ENCODE measurements around the gene LIPG. TPM values are rescaled to one million over a fixed set of nuclear protein-coding genes. Genes with fewer than 3 reads are reported as not detected.

The LIPG gene
- total and polyA plus RNA-seq, 9 of the 15 experiments (the other 6 are each of a cell fraction or from before 2014, with no cell fraction given): 0.76 to 1.8 (median 1.3) TPM

GRCh38 chr18:49547701-49548100, 14.2 kb upstream of the LIPG start:
- Histone ChIP-seq H3K4me1 (replicated peaks in 1 of 2; ENCODE audit: control insufficient read depth in 2 of 2, insufficient read depth in 2 of 2, low read length in 2 of 2) (no peaks in the 10 kb centered on the region), H3K9me3 (replicated peaks; ENCODE audit: control insufficient read depth, insufficient read depth, low read depth, low read length) (no peaks in the 10 kb centered on the region), H3K27me3 (ENCODE audit: control insufficient read depth in 2 of 2, insufficient read depth in 2 of 2, low read length in 2 of 2) (peaks cover 0 to 2% of the 10 kb centered on the region in 2 experiments; a peak in 1 of 5 replicates), H3K36me3 (ENCODE audit: control insufficient read depth, insufficient read depth, low read length) (no peaks in the 10 kb centered on the region), H3K79me2 (ENCODE audit: control insufficient read depth, insufficient read depth, low read length) (no peaks in the 10 kb centered on the region), H2AFZ (ENCODE audit: low read depth, low read length) (no peak overlapping the region), H3K9ac (ENCODE audit: insufficient read depth in 1 of 2, low read depth in 2 of 2, low read length in 2 of 2) (no peak overlapping the region), H3K4me3 (no peak overlapping the region), H4K20me1 (replicated peaks; ENCODE audit: control insufficient read depth, insufficient read depth, low read length) (no peaks in the 10 kb centered on the region), H3K4me2 (ENCODE audit: insufficient read depth, low read length) (no peak overlapping the region), H3K9me1 (ENCODE audit: control insufficient read depth, insufficient read depth, low read length) (no peaks in the 10 kb centered on the region), H3K27ac (ENCODE audit: extremely low read depth, low read depth, low read length) (no peak overlapping the region)
- intact Hi-C loops (cut with micrococcal nuclease) (no loop called here), in situ Hi-C loops (cut with MboI) (no loop called here)
- no TSS peak for BruUV-seq (replicated peaks)
- DNase-seq (ENCODE audit: extremely low read depth in 1 of 4, low spot score in 3 of 4): no peak
- no peak for FAIRE-seq
- no CpG with 5 or more reads among the region's 1 CpG for WGBS (ENCODE audit: insufficient coverage, low coverage, missing lambda C conversion rate)
- ATAC-seq: no peak
- TF ChIP-seq MEF2D (tag; conservative IDR thresholded peaks at IDR 0.05; ENCODE audit: low read depth) (no peak), FOXM1 (IDR thresholded peaks at IDR 0.05; ENCODE audit: low read depth) (no peak), FOXM1 (CRISPR knock-in tag; IDR thresholded peaks at IDR 0.05; ENCODE audit: low read depth) (no peak), NCOA1 (IDR thresholded peaks at IDR 0.05; ENCODE audit: low read depth) (no peak), ZC3H11A (IDR thresholded peaks at IDR 0.05; ENCODE audit: low read depth, low read length) (no peak), ZNF316 (IDR thresholded peaks at IDR 0.05) (no peak), ZNF512 (tag; IDR thresholded peaks at IDR 0.05) (no peak), YY1 (IDR thresholded peaks at IDR 0.05; ENCODE audit: borderline replicate concordance in 1 of 3, control insufficient read depth in 1 of 3, extremely low read depth in 1 of 3, insufficient read depth in 3 of 3, insufficient read length in 1 of 3, insufficient replicate concordance in 2 of 3, low read depth in 1 of 3, low read length in 2 of 3) (no peak), RFX1 (IDR thresholded peaks at IDR 0.05) (no peak), VEZF1 (CRISPR knock-in tag; IDR thresholded peaks at IDR 0.05) (no peak), ZNF3 (CRISPR knock-in tag; IDR thresholded peaks at IDR 0.05) (no peak), LARP7 (IDR thresholded peaks at IDR 0.05) (no peak), SNIP1 (IDR thresholded peaks at IDR 0.05; ENCODE audit: low read depth) (no peak), HDAC1 (IDR thresholded peaks at IDR 0.05) (no peak)
- CTCF ChIA-PET (ENCODE audit: low intra/inter-chr PET ratio): no interaction called here
- POLR2A ChIA-PET: no interaction called here

Measured in K562 (cell line).